NCI-H128 (cell line): ENCODE data around the gene FGD5.

Source experiments
- DNase-seq: peaks from one replicate; lab custom pipeline; 2025; ENCODE audit not compliant: unreplicated experiment; lab: John Stamatoyannopoulos, UW

FGD5 gene

GRCh38 chr3:14959359-14959943 is 140.7 kb downstream of the FGD5 start:
- no peak for DNase-seq

- DNase-seq = no peak
These were observed 144.0 kb downstream of the FGD5 start for GRCh38 chr3:14962762-14963161.

- DNase-seq = no peak
These were observed 148.5 kb downstream of the FGD5 start for GRCh38 chr3:14967285-14967684.

DNA sequence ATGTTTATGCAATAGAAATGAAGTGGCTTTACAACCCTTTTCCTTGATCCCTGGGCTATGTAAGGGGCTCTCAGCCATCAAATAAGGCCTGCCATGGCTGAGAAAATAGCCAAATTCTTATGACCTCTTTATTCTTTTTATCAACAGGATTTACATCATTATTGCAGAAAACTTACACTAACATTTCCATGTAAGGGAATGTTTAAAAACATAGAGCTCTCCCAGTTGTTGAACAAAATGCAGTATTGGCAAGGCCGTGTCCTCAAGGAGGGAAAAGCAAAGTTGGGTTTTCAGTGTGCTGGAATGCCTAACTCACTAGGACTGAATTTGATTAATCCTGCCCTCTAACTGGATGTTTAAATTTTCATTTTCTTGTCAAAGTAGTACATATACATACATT is 150.9 kb downstream of the FGD5 start:
- DNase-seq = no peak

DNA sequence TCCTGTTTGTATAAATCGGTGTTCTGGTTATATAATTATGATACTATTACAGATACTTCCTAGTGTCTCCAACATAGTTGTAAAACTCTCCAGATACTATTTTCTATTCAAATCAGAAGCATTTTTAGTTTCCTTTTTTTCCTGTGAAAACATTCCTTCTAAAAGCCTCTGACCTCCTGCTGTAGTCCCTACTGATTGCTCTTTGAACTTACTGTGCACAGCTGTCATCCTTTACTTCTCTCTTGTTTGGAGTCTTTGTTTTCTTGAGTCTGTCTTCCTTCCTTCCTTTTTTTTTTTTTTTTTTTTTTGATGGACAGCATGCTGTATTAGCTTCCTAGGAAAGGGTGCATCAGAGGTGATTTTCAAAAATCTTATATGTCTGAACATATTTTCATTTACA is 157.6 kb downstream of the FGD5 start:
- DNase-seq = no peak

GRCh38 chr3:14980689-14981088 is 161.9 kb downstream of the FGD5 start:
- no peak for DNase-seq
